ENCODE data around the gene SRC. TPM values are rescaled to one million over a fixed set of nuclear protein-coding genes. Genes with fewer than 3 reads are reported as not detected.

The SRC gene
- total RNA-seq, 4 donors from 2014 or later, result 87.0 to 155 (median 130) TPM

DNA sequence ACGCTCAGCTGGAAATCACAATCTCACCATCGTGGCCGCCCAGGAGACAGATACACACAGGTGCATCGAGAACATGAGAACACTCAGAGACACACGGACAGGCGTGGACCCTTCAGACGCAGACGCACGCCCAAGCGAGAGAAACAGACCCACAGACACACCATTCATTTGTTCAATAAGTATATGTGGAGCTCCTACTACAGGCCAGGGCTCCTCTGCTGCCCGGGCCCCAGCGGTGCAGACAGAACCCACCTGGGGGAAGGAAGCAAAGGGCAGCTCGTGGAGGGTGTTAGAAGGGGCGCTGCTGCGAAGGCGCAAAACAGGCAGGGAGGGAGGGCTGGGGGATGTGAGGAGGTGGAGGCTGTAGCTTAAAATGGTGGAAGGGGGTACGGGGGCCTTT is 39.2 kb downstream of the SRC start:
- Histone ChIP-seq H3K4me3 (no peak overlapping the region), H3K27ac (no peak overlapping the region), H3K9me3 (no peaks in the 10 kb centered on the region), H3K36me3 (peaks cover 0 to 8% (median 2%) of the 10 kb centered on the region in 4 donors), H3K27me3 (no peaks in the 10 kb centered on the region), H3K4me1 (peaks cover 0 to 22% (median 14%) of the 10 kb centered on the region in 4 donors)
- DNase-seq, result no peak
- in situ Hi-C loops (cut with MboI; ENCODE audit: low pct_ligation_motif_present in 1 of 4, low pct_unique_long_range_greater_than_20kb in 1 of 4, low sequenced_read_pairs in 3 of 4), result loop anchor here (5.0 to 25.0 kb wide), 4 partner anchors 110 to 152 kb away; partner anchors contain the start of gene BLCAP (in 1 of the 4)
- TF ChIP-seq POLR2AphosphoS5 (IDR thresholded peaks at IDR 0.05), result no peak
- TF ChIP-seq, protein P1, sequence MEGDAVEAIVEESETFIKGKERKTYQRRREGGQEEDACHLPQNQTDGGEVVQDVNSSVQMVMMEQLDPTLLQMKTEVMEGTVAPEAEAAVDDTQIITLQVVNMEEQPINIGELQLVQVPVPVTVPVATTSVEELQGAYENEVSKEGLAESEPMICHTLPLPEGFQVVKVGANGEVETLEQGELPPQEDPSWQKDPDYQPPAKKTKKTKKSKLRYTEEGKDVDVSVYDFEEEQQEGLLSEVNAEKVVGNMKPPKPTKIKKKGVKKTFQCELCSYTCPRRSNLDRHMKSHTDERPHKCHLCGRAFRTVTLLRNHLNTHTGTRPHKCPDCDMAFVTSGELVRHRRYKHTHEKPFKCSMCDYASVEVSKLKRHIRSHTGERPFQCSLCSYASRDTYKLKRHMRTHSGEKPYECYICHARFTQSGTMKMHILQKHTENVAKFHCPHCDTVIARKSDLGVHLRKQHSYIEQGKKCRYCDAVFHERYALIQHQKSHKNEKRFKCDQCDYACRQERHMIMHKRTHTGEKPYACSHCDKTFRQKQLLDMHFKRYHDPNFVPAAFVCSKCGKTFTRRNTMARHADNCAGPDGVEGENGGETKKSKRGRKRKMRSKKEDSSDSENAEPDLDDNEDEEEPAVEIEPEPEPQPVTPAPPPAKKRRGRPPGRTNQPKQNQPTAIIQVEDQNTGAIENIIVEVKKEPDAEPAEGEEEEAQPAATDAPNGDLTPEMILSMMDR (IDR thresholded peaks at IDR 0.05), result no peak
- no peak for TF ChIP-seq EP300 (IDR thresholded peaks at IDR 0.05; ENCODE audit: low read depth)
- no peak for TF ChIP-seq POLR2A (IDR thresholded peaks at IDR 0.05)
- WGBS, 2 donors (ENCODE audit: low coverage in 1 of 2), result 89 to 90% methylated on average over 5 to 17 of the region's 17 CpGs
- intact Hi-C loops (cut with DNase I; ENCODE audit: low total_unique reads), result loop anchor here (2.0 to 10.0 kb wide), 3 partner anchors 102 to 610 kb away; no protein-coding TSS in a partner anchor

DNA sequence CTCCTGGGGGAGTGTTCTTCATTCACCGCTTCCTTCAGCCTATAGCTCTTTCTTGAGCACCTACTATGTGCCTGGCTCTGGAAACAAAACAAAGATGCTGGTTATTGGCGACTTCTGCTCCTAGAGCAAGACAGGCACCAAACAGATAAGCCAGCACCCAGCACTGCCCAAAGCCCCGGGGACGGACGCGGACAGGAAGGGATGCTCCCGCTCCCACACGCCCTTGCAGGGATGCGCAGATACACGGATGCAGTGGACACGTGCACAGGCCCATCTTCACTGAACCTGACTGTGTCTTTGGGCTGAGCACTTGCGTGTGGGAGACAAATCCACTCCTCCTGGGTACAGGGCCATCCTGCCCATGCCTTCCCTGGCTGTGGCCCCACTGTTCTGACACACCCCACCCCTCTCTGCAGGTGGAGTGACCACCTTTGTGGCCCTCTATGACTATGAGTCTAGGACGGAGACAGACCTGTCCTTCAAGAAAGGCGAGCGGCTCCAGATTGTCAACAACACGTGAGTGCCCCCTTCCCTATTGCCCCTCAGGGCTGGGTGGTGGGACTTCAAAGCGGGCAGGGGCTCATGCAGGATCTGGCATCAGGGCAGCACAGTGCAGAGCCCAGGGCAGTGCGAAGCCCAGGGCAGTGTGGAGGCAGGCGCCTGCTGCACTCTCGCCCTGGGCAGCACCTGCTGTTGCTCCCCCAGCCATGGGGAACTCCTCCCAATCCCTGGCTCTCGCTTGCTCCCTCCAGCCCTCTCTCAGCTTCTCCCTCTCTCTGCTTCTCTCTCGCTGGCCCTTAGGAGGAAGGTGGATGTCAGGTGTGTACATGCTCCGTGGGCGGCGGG is 39.9 kb downstream of the SRC start:
- Histone ChIP-seq H3K4me3 (no peak overlapping the region), H3K4me1 (peaks cover 0 to 16% (median 9%) of the 10 kb centered on the region in 4 donors), H3K9me3 (no peaks in the 10 kb centered on the region), H3K27ac (no peak overlapping the region), H3K36me3 (peaks cover 0 to 8% (median 2%) of the 10 kb centered on the region in 4 donors), H3K27me3 (no peaks in the 10 kb centered on the region)
- no peak for DNase-seq
- TF ChIP-seq EP300 (IDR thresholded peaks at IDR 0.05; ENCODE audit: low read depth), result no peak
- TF ChIP-seq, protein P1 (IDR thresholded peaks at IDR 0.05), result no peak
- TF ChIP-seq POLR2AphosphoS5 (IDR thresholded peaks at IDR 0.05), result no peak
- TF ChIP-seq POLR2A (IDR thresholded peaks at IDR 0.05), result no peak
- in situ Hi-C loops (cut with MboI; ENCODE audit: low pct_ligation_motif_present in 1 of 4, low pct_unique_long_range_greater_than_20kb in 1 of 4, low sequenced_read_pairs in 3 of 4) (loop anchor here (5.0 to 25.0 kb wide), 4 partner anchors 111 to 151 kb away; partner anchors contain the start of gene BLCAP (in 1 of the 4)), intact Hi-C loops (cut with DNase I; ENCODE audit: low total_unique reads) (loop anchor here (2.0 to 10.0 kb wide), 3 partner anchors 103 to 609 kb away; no protein-coding TSS in a partner anchor)
- WGBS, 2 donors (ENCODE audit: low coverage in 1 of 2), result 92% methylated on average over 24 of the region's 25 CpGs; no CpG with 5 or more reads in 1 of the 2 donors

DNA sequence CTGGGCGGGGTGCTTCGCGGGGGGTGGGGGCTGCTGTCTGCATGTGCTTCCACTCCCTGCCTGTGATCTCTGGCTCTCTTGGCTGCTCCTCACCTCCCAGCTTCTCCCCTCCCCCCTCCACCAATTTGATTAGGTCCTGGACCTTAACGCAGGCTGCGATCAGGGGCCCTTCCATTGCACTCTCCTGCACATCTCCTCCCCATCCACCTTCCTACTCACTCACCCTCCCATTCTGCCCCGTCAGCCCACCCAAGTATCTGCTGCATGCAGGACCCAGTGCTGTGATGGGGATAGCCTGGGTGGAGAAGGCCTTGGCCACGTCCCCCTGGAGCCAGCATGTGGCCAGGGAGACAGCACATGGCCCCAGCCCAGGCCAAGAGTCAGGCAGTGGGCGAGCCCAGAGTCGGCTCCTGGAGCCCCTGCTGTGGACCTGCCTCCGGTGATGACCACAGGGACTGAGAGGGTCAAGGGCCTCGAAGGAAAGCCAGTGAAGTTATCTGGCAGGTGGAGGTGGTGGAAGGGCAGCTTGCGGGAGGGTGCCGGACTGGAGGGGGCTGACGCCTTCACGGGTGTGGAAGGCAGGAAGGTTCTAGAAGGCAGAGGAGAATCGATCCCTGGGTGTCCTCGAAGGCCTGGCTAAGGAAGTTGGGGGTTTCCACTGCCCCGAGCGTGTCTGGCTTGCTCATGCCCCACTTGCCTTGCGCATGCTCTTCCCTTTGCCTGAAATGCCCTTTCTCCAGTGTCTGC is 40.7 kb downstream of the SRC start:
- no peak for DNase-seq
- no peaks in the 10 kb centered on the region for H3K27me3 ChIP-seq
- peaks cover 0 to 8% (median 2%) of the 10 kb centered on the region in 4 donors for H3K36me3 ChIP-seq
- H3K4me1 ChIP-seq, result peaks cover 0 to 9% (median 5%) of the 10 kb centered on the region in 4 donors
- H3K9me3 ChIP-seq, result no peaks in the 10 kb centered on the region
- TF ChIP-seq POLR2AphosphoS5 (IDR thresholded peaks at IDR 0.05) (no peak), EP300 (IDR thresholded peaks at IDR 0.05; ENCODE audit: low read depth) (no peak), POLR2A (IDR thresholded peaks at IDR 0.05) (no peak)
- intact Hi-C loops (cut with DNase I; ENCODE audit: low total_unique reads), result loop anchor here (10.0 kb wide), 2 partner anchors 182 to 608 kb away; no protein-coding TSS in a partner anchor
- WGBS, 2 donors (ENCODE audit: low coverage in 1 of 2), result 84% methylated on average over 20 of the region's 20 CpGs; no CpG with 5 or more reads in 1 of the 2 donors
- in situ Hi-C loops (cut with MboI; ENCODE audit: low pct_ligation_motif_present in 1 of 4, low pct_unique_long_range_greater_than_20kb in 1 of 4, low sequenced_read_pairs in 3 of 4), result loop anchor here (5.0 to 25.0 kb wide), 4 partner anchors 112 to 151 kb away; partner anchors contain the start of gene BLCAP (in 1 of the 4)
- H3K4me3 ChIP-seq, result no peak overlapping the region
- no peak overlapping the region for H3K27ac ChIP-seq

DNA sequence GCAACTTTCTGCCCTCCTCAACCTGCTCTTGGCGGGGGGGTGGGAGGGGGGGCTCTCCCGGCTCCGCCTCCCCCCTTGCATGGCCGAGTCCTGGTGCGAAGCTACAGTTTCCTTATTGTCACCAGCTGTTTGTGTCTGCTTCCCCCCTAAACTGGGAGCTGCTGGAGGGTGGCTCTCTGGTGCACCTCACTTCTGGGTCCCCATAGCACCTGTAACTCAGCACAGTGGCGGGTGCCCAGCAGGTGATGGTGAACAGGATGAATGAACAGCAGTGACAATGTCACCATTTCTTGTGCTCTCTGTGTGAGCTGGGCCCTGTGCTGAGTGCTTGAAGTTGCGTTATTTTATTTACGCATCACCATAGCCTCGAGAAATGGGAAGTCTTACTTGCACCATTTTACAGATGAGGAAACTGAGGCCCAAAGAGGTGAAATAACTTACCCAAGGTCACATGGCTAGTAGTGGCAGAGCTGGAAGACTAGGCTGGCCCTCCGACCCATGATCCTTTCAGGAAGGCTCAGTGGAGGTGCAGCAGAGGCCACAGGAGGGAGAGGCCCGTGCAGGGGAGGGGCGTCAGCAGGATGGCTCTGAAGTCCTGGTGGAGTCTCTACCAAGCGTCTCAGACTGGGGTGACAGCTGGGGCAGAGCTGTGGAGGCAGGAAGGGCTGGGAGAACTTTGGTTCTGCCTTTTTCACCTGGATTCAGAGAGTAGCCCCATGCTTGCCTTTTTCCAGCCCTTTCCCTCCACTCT is 41.8 kb downstream of the SRC start:
- in situ Hi-C loops (cut with MboI; ENCODE audit: low pct_ligation_motif_present in 1 of 4, low pct_unique_long_range_greater_than_20kb in 1 of 4, low sequenced_read_pairs in 3 of 4), result loop anchor here (5.0 to 25.0 kb wide), 4 partner anchors 113 to 150 kb away; partner anchors contain the start of gene BLCAP (in 1 of the 4)
- Histone ChIP-seq H3K4me3 (no peak overlapping the region), H3K27me3 (no peaks in the 10 kb centered on the region), H3K4me1 (peaks cover 0 to 9% (median 5%) of the 10 kb centered on the region in 4 donors), H3K9me3 (no peaks in the 10 kb centered on the region), H3K27ac (no peak overlapping the region), H3K36me3 (peaks cover 0 to 8% (median 2%) of the 10 kb centered on the region in 4 donors)
- 91% methylated on average over 13 of the region's 13 CpGs; no CpG with 5 or more reads in 1 of the 2 donors for WGBS, 2 donors (ENCODE audit: low coverage in 1 of 2)
- TF ChIP-seq EP300 (IDR thresholded peaks at IDR 0.05; ENCODE audit: low read depth) (no peak), POLR2A (IDR thresholded peaks at IDR 0.05) (no peak), POLR2AphosphoS5 (IDR thresholded peaks at IDR 0.05) (no peak)
- TF ChIP-seq, protein P1 (IDR thresholded peaks at IDR 0.05), result no peak
- DNase-seq, result no peak
- intact Hi-C loops (cut with DNase I; ENCODE audit: low total_unique reads), result loop anchor here (10.0 kb wide), 2 partner anchors 183 to 607 kb away; no protein-coding TSS in a partner anchor
